Natural killer cell treated with Interleukin-12 subunit alpha and Interleukin-12 subunit beta and Interleukin-15 and Interleukin-18, amount 100 ng/mL, for 72 hours (primary cell): ENCODE results near the gene MON1A. TPM values are rescaled to one million over a fixed set of nuclear protein-coding genes. Genes with fewer than 3 reads are reported as not detected.
"Not testable (repeated sequence)": the region's sequence is repeated elsewhere in the genome, so short reads cannot be mapped to it uniquely, and the experiment has no call there.

Experiments used
- ATAC-seq, 2 donors: fragments of 150-1000 bp; cut with Tn5 transposase in 1 of 2; sonication (Bioruptor Pico), chemical (Tn5 transposase) in 1 of 2; 2 replicates each; pipeline ENCODE4 v1.10.0; 2021
- DNase-seq: peaks from one replicate; pipeline ENCODE4 v3.0.0; 2022; ENCODE audit warnings: low spot score
- H3K27ac Mint-ChIP-seq, 2 donors: 1 replicate in 1 of 2; 2 replicates in 1 of 2; pipeline ENCODE4 v1.8.0; 2022; ENCODE audit warnings: mixed read lengths in 2 of 2, mild to moderate bottlenecking in 1 of 2, moderate library complexity in 1 of 2
- H3K27me3 Mint-ChIP-seq, 2 donors: 1 replicate in 1 of 2; 2 replicates in 1 of 2; pipeline ENCODE4 v1.8.0; 2022; ENCODE audit warnings: mixed read lengths in 2 of 2
- H3K36me3 Mint-ChIP-seq: one replicate; pipeline ENCODE4 v1.8.0; 2022; ENCODE audit warnings: mixed read lengths
- H3K4me1 Mint-ChIP-seq, 2 donors: 1 replicate in 1 of 2; 2 replicates in 1 of 2; pipeline ENCODE4 v1.8.0; 2022; ENCODE audit warnings: low read depth in 2 of 2, mixed read lengths in 2 of 2, mild to moderate bottlenecking in 1 of 2
- H3K4me3 Mint-ChIP-seq: one replicate; pipeline ENCODE4 v1.8.0; 2022; ENCODE audit warnings: mixed read lengths
- H3K9me3 Mint-ChIP-seq: 2 replicates; pipeline ENCODE4 v1.8.0; 2022; ENCODE audit warnings: mixed read lengths
- total RNA-seq, 2 donors: library from RNA; stranded (reverse); gene quantifications; one replicate each; pipeline ENCODE4 v1.2.3, GENCODE V29; 2022

The MON1A gene
- total RNA-seq, 2 donors from 2014 or later, result 11.3 to 18.7 TPM

DNA sequence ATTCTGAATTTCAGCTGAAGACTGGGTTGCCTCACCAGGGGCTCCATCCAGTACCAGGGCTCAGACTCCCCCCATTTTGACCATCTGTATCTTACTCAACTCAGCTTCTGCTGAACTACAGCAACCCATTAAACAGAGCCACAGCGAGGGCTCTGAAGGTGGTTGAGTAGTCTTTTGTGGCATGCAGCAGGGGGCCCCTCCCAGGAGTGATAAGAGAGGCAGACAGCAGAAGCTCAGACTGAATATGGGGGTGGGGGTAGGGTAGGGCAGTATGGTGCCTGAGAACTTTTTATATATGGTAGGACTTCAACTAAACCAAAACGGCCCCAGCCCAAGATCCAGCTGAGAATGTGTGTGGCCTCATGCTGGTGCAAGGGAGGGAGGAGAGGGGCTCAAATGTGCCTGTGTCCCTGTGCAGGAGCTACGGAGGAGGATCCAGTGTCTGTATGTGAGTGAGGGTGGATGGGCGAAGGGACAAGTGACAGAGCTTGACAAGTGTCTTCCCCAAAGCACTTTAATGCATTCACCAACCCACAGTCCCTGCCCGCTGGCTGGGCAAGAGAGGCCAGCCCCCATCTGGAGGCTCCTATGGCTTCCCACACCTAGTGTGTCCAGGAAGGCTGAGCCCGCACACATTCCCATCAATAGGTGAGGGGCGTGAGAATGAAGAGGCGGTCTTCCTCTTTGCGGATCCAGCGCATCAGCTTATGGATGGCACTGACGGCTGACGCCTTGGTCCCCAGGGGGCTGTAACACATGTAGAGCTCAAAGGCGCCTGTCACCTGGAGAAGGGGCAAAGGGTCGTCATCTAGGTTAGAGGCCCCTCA is 21.0 kb downstream of the MON1A start:
- H3K4me1 Mint-ChIP-seq, result peaks cover 6 to 16% of the 10 kb centered on the region in 2 donors
- no peak for ATAC-seq
- no peaks in the 10 kb centered on the region for H3K9me3 Mint-ChIP-seq
- H3K36me3 Mint-ChIP-seq, result no peaks in the 10 kb centered on the region
- no peak overlapping the region for H3K27ac Mint-ChIP-seq
- no peaks in the 10 kb centered on the region for H3K27me3 Mint-ChIP-seq
- DNase-seq, result no peak
- no peak overlapping the region for H3K4me3 Mint-ChIP-seq

DNA sequence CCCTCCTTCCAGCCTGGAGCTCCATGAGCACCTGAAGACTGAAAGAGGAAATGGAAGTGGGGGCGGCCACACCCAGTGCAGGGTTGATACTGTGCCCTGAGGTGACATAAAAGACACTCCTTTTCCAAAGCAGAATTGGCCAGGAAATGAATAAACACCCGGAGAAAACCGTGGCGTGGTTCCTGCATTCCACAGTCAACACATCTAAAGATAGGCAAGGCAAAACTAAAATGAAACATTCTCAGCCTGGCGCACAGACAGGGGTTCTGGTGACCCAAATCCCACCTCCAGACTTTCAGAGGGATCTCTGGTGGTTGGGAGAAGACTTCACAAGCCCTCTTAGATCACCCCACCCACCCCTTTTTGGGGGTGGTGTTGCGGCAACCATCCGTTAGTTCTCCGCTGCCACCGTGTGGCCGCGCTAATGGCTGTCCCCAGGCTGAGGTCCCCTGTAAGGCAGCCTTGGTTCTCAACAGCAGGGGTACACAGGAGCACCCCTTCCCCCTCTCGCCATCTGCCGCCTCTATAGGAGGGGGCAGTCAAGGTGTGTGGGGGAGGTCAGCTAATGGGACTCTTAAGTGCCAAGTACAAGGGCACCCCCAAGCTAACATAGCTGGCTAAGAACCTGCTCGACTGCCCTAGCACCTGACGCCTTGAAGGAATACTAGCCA is 23.4 kb downstream of the MON1A start:
- Mint-ChIP-seq H3K4me1 (peaks cover 6 to 16% of the 10 kb centered on the region in 2 donors), H3K9me3 (no peaks in the 10 kb centered on the region), H3K4me3 (no peak overlapping the region), H3K27ac (peak overlapping the region in 1 of 2 donors; percentile 71), H3K36me3 (no peaks in the 10 kb centered on the region), H3K27me3 (no peaks in the 10 kb centered on the region)
- ATAC-seq (no peak), DNase-seq (no peak)

DNA sequence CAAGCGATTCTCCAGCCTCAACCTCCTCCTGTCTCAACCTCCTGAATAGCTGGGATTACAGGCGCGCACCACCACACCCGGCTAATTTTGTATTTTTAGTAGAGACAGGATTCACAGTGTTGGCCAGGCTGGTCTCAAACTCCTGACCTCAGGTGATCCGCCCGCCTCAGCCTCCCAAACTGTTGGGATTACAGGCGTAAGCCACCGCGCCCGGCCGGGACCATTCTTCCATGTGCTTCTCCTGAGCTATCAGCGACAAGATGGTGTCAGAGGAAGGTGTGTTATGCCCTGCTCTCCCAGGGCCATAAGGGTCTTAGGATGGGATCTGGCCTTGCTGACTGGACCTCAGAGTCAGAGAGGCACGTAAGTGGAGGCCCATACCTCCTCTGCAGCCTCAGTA is 25.2 kb downstream of the MON1A start:
- ATAC-seq, DNase-seq, H3K9me3 Mint-ChIP-seq: not testable (repeated sequence)

DNA sequence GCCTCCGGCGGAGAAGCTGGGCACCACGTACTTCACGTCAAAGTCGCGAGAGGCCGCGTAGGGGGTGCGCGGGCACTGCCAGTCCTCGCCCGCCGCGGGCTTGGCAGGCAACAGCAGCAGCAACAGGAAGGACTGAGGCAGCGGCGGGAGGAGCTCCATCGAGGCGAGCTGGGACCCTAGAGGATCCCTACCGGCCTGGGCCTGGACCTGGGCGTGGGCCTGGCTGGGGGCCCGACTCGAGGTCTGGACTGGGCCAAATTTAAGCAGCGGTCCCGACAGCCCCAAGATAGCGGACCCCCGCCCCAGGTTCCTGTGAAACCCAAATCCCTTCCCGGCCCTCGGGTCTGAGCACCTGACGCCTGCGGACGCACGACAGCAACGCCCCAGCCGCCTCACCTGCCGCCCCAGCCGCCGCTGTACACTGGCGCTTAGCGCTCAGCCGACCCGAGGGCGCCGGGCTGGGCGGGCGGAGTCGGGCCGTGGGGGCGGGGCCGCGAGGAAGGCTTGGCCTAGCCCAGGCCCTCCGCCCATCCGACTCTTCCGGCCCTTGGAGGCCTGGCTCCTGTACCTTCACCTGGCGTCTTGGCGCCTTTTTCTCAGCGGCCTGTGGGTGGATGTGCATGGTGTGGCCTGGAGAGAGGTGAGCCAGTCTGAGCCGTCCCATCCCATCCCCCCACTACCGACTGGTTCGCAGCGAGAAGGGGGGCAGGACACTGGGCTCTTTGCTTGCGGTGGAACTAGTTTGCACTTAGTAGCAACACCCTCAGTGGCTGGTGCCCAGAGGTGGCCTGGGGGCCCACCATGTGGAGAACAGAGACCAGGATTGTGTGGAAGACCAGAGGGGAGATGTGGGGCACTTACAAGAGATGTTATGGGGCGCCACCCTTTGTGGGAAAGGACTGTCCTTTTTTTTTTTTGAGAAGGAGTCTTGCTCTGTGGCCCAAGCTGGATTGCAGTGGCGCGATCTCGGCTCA is 25.9 kb downstream of the MON1A start, which contains the start of gene MST1R:
Gene MST1R, minus strand, starts transcription at position 423 of the 974 bp plus-strand sequence. Its CDS starts 264 bp downstream, at position 159.
- ATAC-seq (peak; percentile 96 to 97), DNase-seq (peak; percentile 83)
- H3K4me1 Mint-ChIP-seq, result peaks cover 6 to 13% of the 10 kb centered on the region in 2 donors
- peak within 1 kb of the TSS; percentile 80 for H3K4me3 Mint-ChIP-seq
- no peaks in the 10 kb centered on the region for H3K36me3 Mint-ChIP-seq
- no peaks in the 10 kb centered on the region for H3K27me3 Mint-ChIP-seq
- H3K27ac Mint-ChIP-seq, result peak within 1 kb of the TSS in 1 of 2 donors; percentile 72
- no peaks in the 10 kb centered on the region for H3K9me3 Mint-ChIP-seq

More for the DNA sequence above, 25.2 kb downstream of the MON1A start:
- Mint-ChIP-seq H3K4me3 (peak overlapping the region; percentile 80), H3K27ac (peak overlapping the region in 1 of 2 donors; percentile 72), H3K4me1 (peaks cover 6 to 13% of the 10 kb centered on the region in 2 donors)
- H3K27me3 Mint-ChIP-seq, H3K36me3 Mint-ChIP-seq: not testable (repeated sequence)

- ATAC-seq (no peak), DNase-seq (no peak)
- H3K27ac Mint-ChIP-seq, result no peak overlapping the region
- H3K36me3 Mint-ChIP-seq, result no peaks in the 10 kb centered on the region
- H3K4me1 Mint-ChIP-seq, result peaks cover 6 to 13% of the 10 kb centered on the region in 2 donors
- H3K4me3 Mint-ChIP-seq, result peak overlapping the region; percentile 51
- H3K27me3 Mint-ChIP-seq, result no peaks in the 10 kb centered on the region
- no peaks in the 10 kb centered on the region for H3K9me3 Mint-ChIP-seq
These were observed 26.9 kb downstream of the MON1A start for GRCh38 chr3:49902511-49903345.

- H3K9me3 Mint-ChIP-seq, result no peaks in the 10 kb centered on the region
- H3K4me1 Mint-ChIP-seq, result peaks cover 6 to 9% of the 10 kb centered on the region in 2 donors
- DNase-seq (no peak), ATAC-seq (no peak)
- H3K27ac Mint-ChIP-seq, result no peak overlapping the region
- H3K4me3 Mint-ChIP-seq, result no peak overlapping the region
- no peaks in the 10 kb centered on the region for H3K36me3 Mint-ChIP-seq
- no peaks in the 10 kb centered on the region for H3K27me3 Mint-ChIP-seq
These were observed 28.0 kb downstream of the MON1A start for GRCh38 chr3:49901366-49902339.

- Mint-ChIP-seq H3K4me3 (no peak overlapping the region), H3K27ac (no peak overlapping the region), H3K27me3 (no peaks in the 10 kb centered on the region), H3K36me3 (no peaks in the 10 kb centered on the region), H3K9me3 (no peaks in the 10 kb centered on the region), H3K4me1 (peaks cover under 1 to 4% of the 10 kb centered on the region in 2 donors)
- DNase-seq (no peak), ATAC-seq (no peak)
These were observed 29.0 kb downstream of the MON1A start for GRCh38 chr3:49900491-49901153.

DNA sequence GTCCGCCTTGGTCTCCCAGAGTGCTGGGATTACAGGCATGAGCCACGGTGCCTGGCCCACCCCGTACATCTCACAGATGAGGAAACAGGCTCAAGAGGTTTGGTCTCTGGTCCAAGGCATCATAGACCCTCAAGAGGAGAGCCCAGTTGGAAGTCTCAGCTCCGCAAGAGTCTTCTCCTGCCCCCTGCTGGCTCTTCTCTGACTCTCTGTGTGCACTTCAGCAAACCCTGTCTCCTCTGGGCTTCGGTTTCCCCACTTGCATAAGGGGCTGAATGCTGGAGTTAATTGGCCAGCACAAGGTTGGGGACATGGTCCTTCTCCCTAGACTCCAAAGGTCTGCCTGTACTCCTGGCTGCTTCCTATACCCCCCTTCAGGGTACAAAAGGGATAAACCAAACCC is 29.8 kb downstream of the MON1A start:
- peaks cover 0 to 4% of the 10 kb centered on the region in 2 donors for H3K4me1 Mint-ChIP-seq
- DNase-seq (no peak), ATAC-seq (no peak)
- no peak overlapping the region for H3K4me3 Mint-ChIP-seq
- no peak overlapping the region for H3K27ac Mint-ChIP-seq
- H3K9me3 Mint-ChIP-seq, result no peaks in the 10 kb centered on the region
- H3K36me3 Mint-ChIP-seq, result no peaks in the 10 kb centered on the region
- H3K27me3 Mint-ChIP-seq, result no peaks in the 10 kb centered on the region

GRCh38 chr3:49898991-49899390 is 30.6 kb downstream of the MON1A start:
- Mint-ChIP-seq H3K27me3 (no peaks in the 10 kb centered on the region), H3K4me3 (no peak overlapping the region), H3K27ac (no peak overlapping the region), H3K36me3 (no peaks in the 10 kb centered on the region), H3K9me3 (no peaks in the 10 kb centered on the region), H3K4me1 (peaks cover 0 to 2% of the 10 kb centered on the region in 2 donors)
- ATAC-seq (no peak), DNase-seq (no peak)

- DNase-seq, result no peak
- no peaks in the 10 kb centered on the region for H3K36me3 Mint-ChIP-seq
- H3K4me3 Mint-ChIP-seq, result no peak overlapping the region
- no peaks in the 10 kb centered on the region for H3K27me3 Mint-ChIP-seq
- no peaks in the 10 kb centered on the region for H3K9me3 Mint-ChIP-seq
- no peaks in the 10 kb centered on the region for H3K4me1 Mint-ChIP-seq
- H3K27ac Mint-ChIP-seq, result no peak overlapping the region
- no peak for ATAC-seq
These were observed 33.3 kb downstream of the MON1A start for GRCh38 chr3:49896345-49896744.

GRCh38 chr3:49895791-49896190 is 33.8 kb downstream of the MON1A start:
- ATAC-seq (no peak), DNase-seq (no peak)
- Mint-ChIP-seq H3K4me3 (no peak overlapping the region), H3K27me3 (no peaks in the 10 kb centered on the region), H3K4me1 (no peaks in the 10 kb centered on the region), H3K36me3 (no peaks in the 10 kb centered on the region), H3K27ac (no peak overlapping the region), H3K9me3 (no peaks in the 10 kb centered on the region)
